ENCODE results near the gene PCK2.

PCK2 gene

DNA sequence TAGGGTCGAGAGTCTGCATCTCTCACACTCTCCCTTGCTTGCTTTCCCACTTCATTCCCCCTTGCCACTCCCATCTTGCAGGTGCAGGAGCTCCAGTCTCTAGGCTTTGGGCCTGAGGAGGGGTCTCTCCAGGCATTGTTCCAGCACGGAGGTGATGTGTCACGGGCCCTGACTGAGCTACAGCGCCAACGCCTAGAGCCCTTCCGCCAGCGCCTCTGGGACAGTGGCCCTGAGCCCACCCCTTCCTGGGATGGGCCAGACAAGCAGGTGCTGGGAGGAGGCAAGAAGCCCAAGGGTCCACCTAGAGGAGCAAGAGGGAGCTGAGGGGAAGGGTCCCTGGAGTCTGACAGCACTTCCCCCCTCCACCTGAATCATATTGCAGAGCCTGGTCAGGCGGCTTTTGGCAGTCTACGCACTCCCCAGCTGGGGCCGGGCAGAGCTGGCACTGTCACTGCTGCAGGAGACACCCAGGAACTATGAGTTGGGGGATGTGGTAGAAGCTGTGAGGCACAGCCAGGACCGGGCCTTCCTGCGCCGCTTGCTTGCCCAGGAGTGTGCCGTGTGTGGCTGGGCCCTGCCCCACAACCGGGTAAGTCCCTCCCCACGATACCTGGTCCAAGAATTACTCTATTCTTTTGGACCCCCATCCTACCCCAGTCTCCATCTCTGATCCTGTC, 57.4 kb downstream of the PCK2 start:
- no peaks in the 10 kb centered on the region for H3K36me3 ChIP-seq (replicated peaks; ENCODE audit: insufficient read depth, low read length)
- no peaks in the 10 kb centered on the region for H3K9me3 ChIP-seq (replicated peaks; ENCODE audit: insufficient read depth, low read length)
- TF ChIP-seq, protein P1, sequence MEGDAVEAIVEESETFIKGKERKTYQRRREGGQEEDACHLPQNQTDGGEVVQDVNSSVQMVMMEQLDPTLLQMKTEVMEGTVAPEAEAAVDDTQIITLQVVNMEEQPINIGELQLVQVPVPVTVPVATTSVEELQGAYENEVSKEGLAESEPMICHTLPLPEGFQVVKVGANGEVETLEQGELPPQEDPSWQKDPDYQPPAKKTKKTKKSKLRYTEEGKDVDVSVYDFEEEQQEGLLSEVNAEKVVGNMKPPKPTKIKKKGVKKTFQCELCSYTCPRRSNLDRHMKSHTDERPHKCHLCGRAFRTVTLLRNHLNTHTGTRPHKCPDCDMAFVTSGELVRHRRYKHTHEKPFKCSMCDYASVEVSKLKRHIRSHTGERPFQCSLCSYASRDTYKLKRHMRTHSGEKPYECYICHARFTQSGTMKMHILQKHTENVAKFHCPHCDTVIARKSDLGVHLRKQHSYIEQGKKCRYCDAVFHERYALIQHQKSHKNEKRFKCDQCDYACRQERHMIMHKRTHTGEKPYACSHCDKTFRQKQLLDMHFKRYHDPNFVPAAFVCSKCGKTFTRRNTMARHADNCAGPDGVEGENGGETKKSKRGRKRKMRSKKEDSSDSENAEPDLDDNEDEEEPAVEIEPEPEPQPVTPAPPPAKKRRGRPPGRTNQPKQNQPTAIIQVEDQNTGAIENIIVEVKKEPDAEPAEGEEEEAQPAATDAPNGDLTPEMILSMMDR (IDR thresholded peaks at IDR 0.05; ENCODE audit: low read length), result no peak
- TF ChIP-seq EZH2phosphoT487 (IDR thresholded peaks at IDR 0.05; ENCODE audit: low read length), result no peak
- no peak for TF ChIP-seq EZH2 (optimal IDR thresholded peaks at IDR 0.05; ENCODE audit: low read depth, low read length)

More for the DNA sequence above, 57.4 kb downstream of the PCK2 start:
- Histone ChIP-seq H3F3A (ENCODE audit: insufficient read depth, low read length) (peaks cover 5% of the 10 kb centered on the region; the same call in 1 of the 2 replicates), H4K20me1 (ENCODE audit: insufficient read depth, low read length) (no peaks in the 10 kb centered on the region), H3K9me2 (replicated peaks; ENCODE audit: insufficient read depth, low read length) (no peaks in the 10 kb centered on the region), H3K27ac (ENCODE audit: low read length) (no peak overlapping the region), H3K4me3 (ENCODE audit: low read length) (no peak overlapping the region), H2AFZ (ENCODE audit: low read length) (no peak overlapping the region), H3K27me3 (replicated peaks; ENCODE audit: insufficient read depth, low read length) (no peaks in the 10 kb centered on the region), H3K4me1 (ENCODE audit: low read length) (peaks cover 7% of the 10 kb centered on the region), H3K79me2 (ENCODE audit: low read length) (peaks cover 20% of the 10 kb centered on the region), H3K9ac (ENCODE audit: low read length) (no peak overlapping the region), H3K4me2 (ENCODE audit: low read depth, low read length) (no peak overlapping the region)
- DNase-seq, result no peak
